Transverse colon (tissue), 4 donors: Measurements from ENCODE around the gene ERCC6L2. TPM values are rescaled to one million over a fixed set of nuclear protein-coding genes. Genes with fewer than 3 reads are reported as not detected.

Experiments used
- DNase-seq: peaks from one replicate; pipeline ENCODE4 v3.0.0-alpha.2; 2019
- H3K27ac ChIP-seq, 4 donors: fragments of 200-600 bp; sonication (generic); 2 replicates each; pipeline ENCODE4 v1.5.1; 2016 to 2018; ENCODE audit warnings: inconsistent platforms in 4 of 4
- H3K27me3 ChIP-seq: fragments of 200-600 bp; sonication (generic); 2 replicates; pipeline ENCODE4 v1.5.1; 2017; ENCODE audit warnings: inconsistent platforms
- H3K36me3 ChIP-seq, 4 donors: fragments of 200-600 bp; sonication (generic); 2 replicates each; pipeline ENCODE4 v1.5.1; 2017 to 2019; ENCODE audit warnings: inconsistent platforms in 4 of 4
- H3K4me1 ChIP-seq, 4 donors: fragments of 200-600 bp; sonication (generic); 2 replicates each; pipeline ENCODE4 v1.5.1; 2017 to 2020; ENCODE audit warnings: inconsistent platforms in 4 of 4
- H3K4me3 ChIP-seq, 4 donors: fragments of 200-600 bp; sonication (generic); 1 replicate in 1 of 4; 2 replicates in 3 of 4; pipeline versions ENCODE4 v1.5.1 to v1.6.1; 2017 to 2019; ENCODE audit warnings: inconsistent platforms in 4 of 4
- H3K9me3 ChIP-seq, 2 donors: fragments of 200-600 bp; sonication (generic); 2 replicates each; pipeline ENCODE4 v1.5.1; 2017 to 2019; ENCODE audit warnings: inconsistent platforms in 2 of 2
- CTCF ChIP-seq, 5 experiments: fragments of 200-600 bp in 3 of 5; fragments of 450-650 bp in 2 of 5; sonication (generic) in 3 of 5; IDR thresholded peaks; 1 replicate in 2 of 5; 2 replicates in 3 of 5; pipeline ENCODE4 v1.5.1; 2016 to 2017; ENCODE audit warnings: antibody characterized with exemption in 5 of 5, inconsistent platforms in 3 of 5, mild to moderate bottlenecking in 2 of 5, moderate library complexity in 1 of 5
- EP300 ChIP-seq: sonication (generic); formaldehyde crosslinking; IDR thresholded peaks from one replicate; pipeline ENCODE4 v1.6.1; 2017; ENCODE audit warnings: antibody characterized with exemption, low read depth
- POLR2A ChIP-seq: fragments of 450-650 bp; IDR thresholded peaks from one replicate; pipeline ENCODE4 v1.6.1; 2016; ENCODE audit warnings: antibody characterized with exemption, mild to moderate bottlenecking, moderate library complexity
- POLR2AphosphoS5 ChIP-seq, 3 donors: sonication (generic); formaldehyde crosslinking; IDR thresholded peaks; one replicate each; pipeline ENCODE4 v1.6.1; 2016; ENCODE audit warnings: antibody characterized with exemption in 3 of 3
- WGBS, 2 donors: methylation state at CpG; one replicate each; pipeline ENCODE4 v1.1.5; 2018; ENCODE audit warnings: low coverage in 1 of 2; 5-methylcytosine and 5-hydroxymethylcytosine counted together
- in situ Hi-C, 4 donors: fragments of 200-750 bp; cut with MboI; loops; one replicate each; pipeline versions ENCODE4 v1.15.0 to v1.15.1; 2017; ENCODE audit warnings: low sequenced_read_pairs in 3 of 4, low pct_ligation_motif_present in 1 of 4, low pct_unique_long_range_greater_than_20kb in 1 of 4
- intact Hi-C: fragments of 100-400 bp; cut with DNase I; formaldehyde crosslinking; loops from one replicate; pipeline ENCODE4 v1.15.1; 2023; ENCODE audit warnings: low total_unique reads
- total RNA-seq, 4 donors: library from RNA; depleted of rRNA; stranded (reverse); fragments of >200 nt; gene quantifications; one replicate each; pipeline ENCODE4 v1.1.0, GENCODE V29; 2016

Gene ERCC6L2
- total RNA-seq, 4 donors from 2014 or later: 62.7 to 84.6 (median 77.3) TPM

DNA sequence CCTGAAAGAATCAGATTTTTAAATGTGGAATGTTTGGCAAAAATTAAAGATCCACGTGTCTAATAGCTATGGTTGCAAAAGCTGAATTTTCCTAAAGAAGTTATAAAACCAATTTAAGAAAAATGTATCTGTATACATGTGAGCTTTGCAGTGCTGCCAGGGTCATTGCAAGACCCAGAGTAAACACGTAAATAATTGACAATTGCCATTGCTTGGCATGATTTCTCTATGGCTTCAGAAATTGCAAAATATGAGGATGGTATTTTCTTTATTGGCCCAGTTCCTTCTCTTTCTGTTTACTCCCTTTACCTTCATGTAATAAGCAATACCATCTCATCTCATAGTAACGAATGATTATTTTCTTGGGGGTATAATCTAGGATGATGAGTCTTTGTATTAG is 123.9 kb downstream of the ERCC6L2 start:
- Histone ChIP-seq H3K27me3 (no peaks in the 10 kb centered on the region), H3K4me1 (no peaks in the 10 kb centered on the region), H3K36me3 (peaks cover 0 to 5% (median 1%) of the 10 kb centered on the region in 4 donors), H3K27ac (no peak overlapping the region), H3K4me3 (no peak overlapping the region), H3K9me3 (no peaks in the 10 kb centered on the region)
- no peak for DNase-seq
- WGBS, 2 donors: 94 to 96% methylated on average over 2 to 3 of the region's 3 CpGs
- in situ Hi-C loops: no loop called here
- intact Hi-C loops: no loop called here
- TF ChIP-seq CTCF (IDR thresholded peaks at IDR 0.05): no peak
- no peak for TF ChIP-seq POLR2A
- TF ChIP-seq EP300: no peak
- TF ChIP-seq POLR2AphosphoS5 (IDR thresholded peaks at IDR 0.05): no peak

- Histone ChIP-seq H3K27me3 (no peaks in the 10 kb centered on the region), H3K27ac (no peak overlapping the region), H3K9me3 (no peaks in the 10 kb centered on the region), H3K4me3 (no peak overlapping the region), H3K4me1 (no peaks in the 10 kb centered on the region), H3K36me3 (peaks cover 0 to 23% (median 4%) of the 10 kb centered on the region in 4 donors)
- DNase-seq: no peak
- in situ Hi-C loops (no loop called here), intact Hi-C loops (no loop called here)
- TF ChIP-seq EP300: no peak
- no peak for TF ChIP-seq CTCF (IDR thresholded peaks at IDR 0.05)
- TF ChIP-seq POLR2A: no peak
- TF ChIP-seq POLR2AphosphoS5 (IDR thresholded peaks at IDR 0.05): no peak
- WGBS, 2 donors: 78 to 92% methylated on average over 2 of the region's 2 CpGs
These were observed 128.9 kb downstream of the ERCC6L2 start for GRCh38 chr9:96004379-96004778.

DNA sequence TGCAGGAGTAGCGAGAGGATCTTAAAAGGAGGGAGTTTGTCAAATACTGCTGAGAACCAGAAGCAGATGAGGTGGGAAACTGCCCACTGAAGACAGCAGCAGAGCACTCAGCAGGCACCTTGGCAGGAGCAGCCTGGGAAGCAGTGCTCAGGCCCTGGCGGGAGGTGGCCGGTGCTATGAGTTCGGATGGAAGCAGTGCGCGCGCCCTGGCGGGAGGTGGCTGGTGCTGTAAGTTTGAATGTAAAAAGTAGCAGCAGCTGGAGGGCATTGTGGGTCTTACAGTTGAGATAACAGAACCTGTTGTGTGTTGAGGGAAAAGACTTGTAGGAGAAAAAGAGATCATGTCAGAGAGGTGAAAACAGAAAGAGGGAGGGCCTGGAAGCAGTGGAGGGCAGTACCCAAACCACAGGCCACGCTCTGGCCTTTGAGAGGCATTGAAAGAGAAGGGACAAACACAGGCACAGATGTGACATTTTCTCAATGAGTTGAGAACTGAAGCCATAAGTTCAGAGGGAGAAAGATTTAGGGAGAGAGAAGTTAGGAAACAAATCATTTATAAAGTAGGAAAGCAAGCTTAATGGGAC is 130.9 kb downstream of the ERCC6L2 start:
- no peak overlapping the region for H3K27ac ChIP-seq
- WGBS, 2 donors: 94 to 99% methylated on average over 9 of the region's 9 CpGs
- no peaks in the 10 kb centered on the region for H3K27me3 ChIP-seq
- no peak overlapping the region for H3K4me3 ChIP-seq
- H3K4me1 ChIP-seq: peaks cover 0 to 4% (median 0%) of the 10 kb centered on the region in 4 donors
- no peaks in the 10 kb centered on the region for H3K9me3 ChIP-seq
- H3K36me3 ChIP-seq: peaks cover 0 to 27% (median 4%) of the 10 kb centered on the region in 4 donors
- intact Hi-C loops (no loop called here), in situ Hi-C loops (no loop called here)
- no peak for TF ChIP-seq POLR2AphosphoS5 (IDR thresholded peaks at IDR 0.05)
- no peak for TF ChIP-seq CTCF (IDR thresholded peaks at IDR 0.05)
- TF ChIP-seq POLR2A: no peak
- no peak for TF ChIP-seq EP300
- no peak for DNase-seq

- in situ Hi-C loops: no loop called here
- Histone ChIP-seq H3K9me3 (no peaks in the 10 kb centered on the region), H3K4me3 (no peak overlapping the region), H3K27me3 (no peaks in the 10 kb centered on the region), H3K36me3 (peaks cover 0 to 27% (median 4%) of the 10 kb centered on the region in 4 donors), H3K4me1 (peaks cover 0 to 4% (median 0%) of the 10 kb centered on the region in 4 donors), H3K27ac (no peak overlapping the region)
- intact Hi-C loops: no loop called here
- TF ChIP-seq CTCF (IDR thresholded peaks at IDR 0.05) (no peak), POLR2AphosphoS5 (IDR thresholded peaks at IDR 0.05) (no peak), POLR2A (no peak), EP300 (no peak)
- DNase-seq: no peak
These were observed 131.5 kb downstream of the ERCC6L2 start for GRCh38 chr9:96006961-96007360.
